Skin epidermis (tissue), 12 donors: Measurements from ENCODE around the gene SNX11.

Experiments
- H3K27ac ChIP-seq, 21 experiments: fragments of 200-600 bp; sonication (generic) in 11 of 21; one replicate each; pipeline ENCODE4 v1.5.0; 2020; ENCODE audit warnings: mild to moderate bottlenecking in 3 of 21, inconsistent platforms in 2 of 21, moderate library complexity in 2 of 21
- H3K4me3 ChIP-seq, 7 experiments: fragments of 200-600 bp; sonication (generic) in 2 of 7; one replicate each; pipeline ENCODE4 v1.5.0; 2020; ENCODE audit warnings: inconsistent platforms in 2 of 7, mild to moderate bottlenecking in 2 of 7, moderate library complexity in 1 of 7

SNX11 gene

GRCh38 chr17:48153691-48154358, 46.3 kb downstream of the SNX11 start:
- H3K4me3 ChIP-seq: no peak overlapping the region
- H3K27ac ChIP-seq: no peak overlapping the region

- Histone ChIP-seq H3K27ac (no peak overlapping the region), H3K4me3 (no peak overlapping the region)
Measured at GRCh38 chr17:48155889-48156611, 48.5 kb downstream of the SNX11 start.

- no peak overlapping the region for H3K4me3 ChIP-seq
- no peak overlapping the region for H3K27ac ChIP-seq
Measured at GRCh38 chr17:48159232-48159631, 51.7 kb downstream of the SNX11 start.

- no peak overlapping the region for H3K27ac ChIP-seq
Measured at GRCh38 chr17:48160177-48161081, 52.9 kb downstream of the SNX11 start.

GRCh38 chr17:48161127-48161905, 53.8 kb downstream of the SNX11 start:
- Histone ChIP-seq H3K4me3 (no peak overlapping the region), H3K27ac (no peak overlapping the region)

More at GRCh38 chr17:48160177-48161081, 52.9 kb downstream of the SNX11 start:
- H3K4me3 ChIP-seq: no peak overlapping the region

- Histone ChIP-seq H3K27ac (no peak overlapping the region), H3K4me3 (no peak overlapping the region)
Measured at GRCh38 chr17:48162306-48162934, 54.9 kb downstream of the SNX11 start.

- Histone ChIP-seq H3K4me3 (no peak overlapping the region), H3K27ac (no peak overlapping the region)
Measured at GRCh38 chr17:48162946-48163506, 55.5 kb downstream of the SNX11 start.

GRCh38 chr17:48163809-48164208, 56.2 kb downstream of the SNX11 start:
- Histone ChIP-seq H3K4me3 (no peak overlapping the region), H3K27ac (no peak overlapping the region)

- Histone ChIP-seq H3K27ac (no peak overlapping the region), H3K4me3 (no peak overlapping the region)
Measured at GRCh38 chr17:48169926-48170325, 62.4 kb downstream of the SNX11 start.
